SK-N-SH (cell line): Measurements from ENCODE around the gene SYNPR.

Experiments
- CHD2 ChIP-seq: fragments of 150-350 bp; IDR thresholded peaks from 2 replicates; pipeline ENCODE4 v1.6.1; 2018; ENCODE audit warnings: low read length; ENCODE audit not compliant: partially characterized antibody
- TF ChIP-seq, protein P1 (sequence below): fragments of 200-600 bp; sonication (generic); IDR thresholded peaks from 2 replicates; pipeline ENCODE4 v1.6.1; 2017; ENCODE audit warnings: antibody characterized with exemption, mild to moderate bottlenecking, moderate library complexity

DNA sequence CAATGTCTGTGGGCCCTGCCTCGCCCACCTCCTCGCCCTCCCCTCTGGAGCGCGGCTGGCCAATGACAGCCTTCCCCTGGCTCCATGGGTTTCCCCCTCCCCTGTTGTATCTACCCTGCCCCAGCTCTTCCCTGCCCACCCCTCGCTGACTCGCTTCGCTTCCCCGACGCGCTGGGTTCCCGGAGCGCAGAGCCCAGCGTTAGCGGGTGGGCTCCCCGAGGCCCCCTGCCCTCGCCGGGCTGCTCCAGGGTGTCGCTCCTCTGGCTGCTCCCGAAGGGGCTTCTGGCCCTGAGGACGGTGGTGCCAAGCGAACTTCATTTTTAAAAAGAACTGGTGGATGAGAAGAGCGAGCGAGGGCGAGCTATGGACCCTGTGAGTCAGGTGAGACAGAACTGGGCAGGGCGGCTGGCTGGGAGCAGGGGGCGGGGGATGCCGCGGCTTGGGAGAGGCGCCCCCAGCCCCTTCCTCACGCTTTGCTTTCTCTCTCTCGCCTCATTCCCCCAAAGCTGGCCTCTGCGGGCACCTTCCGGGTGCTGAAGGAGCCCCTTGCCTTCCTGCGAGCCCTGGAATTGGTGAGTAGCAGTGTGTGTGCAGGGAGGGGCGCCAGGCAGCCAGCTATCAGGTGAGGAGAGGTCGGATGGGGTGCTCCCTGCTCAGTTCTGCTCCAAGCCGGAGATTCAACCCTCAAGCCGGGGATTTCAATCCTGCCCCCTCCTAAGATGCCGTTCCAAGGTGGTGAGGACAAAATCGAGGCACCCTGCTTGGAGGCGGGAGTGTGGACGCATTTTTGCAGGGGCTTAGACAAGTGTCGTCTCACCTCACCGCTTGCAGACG, at the start of gene SYNPR:
- TF ChIP-seq, protein P1, sequence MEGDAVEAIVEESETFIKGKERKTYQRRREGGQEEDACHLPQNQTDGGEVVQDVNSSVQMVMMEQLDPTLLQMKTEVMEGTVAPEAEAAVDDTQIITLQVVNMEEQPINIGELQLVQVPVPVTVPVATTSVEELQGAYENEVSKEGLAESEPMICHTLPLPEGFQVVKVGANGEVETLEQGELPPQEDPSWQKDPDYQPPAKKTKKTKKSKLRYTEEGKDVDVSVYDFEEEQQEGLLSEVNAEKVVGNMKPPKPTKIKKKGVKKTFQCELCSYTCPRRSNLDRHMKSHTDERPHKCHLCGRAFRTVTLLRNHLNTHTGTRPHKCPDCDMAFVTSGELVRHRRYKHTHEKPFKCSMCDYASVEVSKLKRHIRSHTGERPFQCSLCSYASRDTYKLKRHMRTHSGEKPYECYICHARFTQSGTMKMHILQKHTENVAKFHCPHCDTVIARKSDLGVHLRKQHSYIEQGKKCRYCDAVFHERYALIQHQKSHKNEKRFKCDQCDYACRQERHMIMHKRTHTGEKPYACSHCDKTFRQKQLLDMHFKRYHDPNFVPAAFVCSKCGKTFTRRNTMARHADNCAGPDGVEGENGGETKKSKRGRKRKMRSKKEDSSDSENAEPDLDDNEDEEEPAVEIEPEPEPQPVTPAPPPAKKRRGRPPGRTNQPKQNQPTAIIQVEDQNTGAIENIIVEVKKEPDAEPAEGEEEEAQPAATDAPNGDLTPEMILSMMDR: no peak
- TF ChIP-seq CHD2: no peak
